ENCODE results near the gene PAX5. TPM values are rescaled to one million over a fixed set of nuclear protein-coding genes. Genes with fewer than 3 reads are reported as not detected.

Gene PAX5
- polyA plus RNA-seq, 1 experiment: not detected

GRCh38 chr9:37028420-37029031, 5.5 kb downstream of the PAX5 start:
- no peak for DNase-seq (ENCODE audit: low read depth)
- H3K27me3 ChIP-seq (ENCODE audit: control insufficient read depth, insufficient read depth, low read length): peaks cover 85% of the 10 kb centered on the region
- ChIA-PET CTCF (no interaction called here), POLR2A (no interaction called here)
- no peak overlapping the region for H3K4me3 ChIP-seq (ENCODE audit: low read depth, low read length)
- no peak for TF ChIP-seq CTCF (IDR thresholded peaks at IDR 0.05; ENCODE audit: insufficient read depth, low read depth, low read length)
- H3K36me3 ChIP-seq (ENCODE audit: control insufficient read depth, insufficient read depth, low read length): no peaks in the 10 kb centered on the region

GRCh38 chr9:37027582-37028419, 6.3 kb downstream of the PAX5 start:
- Histone ChIP-seq H3K36me3 (ENCODE audit: control insufficient read depth, insufficient read depth, low read length) (no peaks in the 10 kb centered on the region), H3K27me3 (ENCODE audit: control insufficient read depth, insufficient read depth, low read length) (peaks cover 86% of the 10 kb centered on the region), H3K4me3 (ENCODE audit: low read depth, low read length) (peak overlapping the region; percentile 7; the same call in 1 of the 2 replicates)
- ChIA-PET POLR2A (interaction anchor here (0.6 kb wide), 2 partner anchors 46 to 265 kb away, joined by 3 to 5 read pairs; no protein-coding TSS in a partner anchor), CTCF (no interaction called here)
- DNase-seq (ENCODE audit: low read depth): no peak
- no peak for TF ChIP-seq CTCF (IDR thresholded peaks at IDR 0.05; ENCODE audit: insufficient read depth, low read depth, low read length)

DNA sequence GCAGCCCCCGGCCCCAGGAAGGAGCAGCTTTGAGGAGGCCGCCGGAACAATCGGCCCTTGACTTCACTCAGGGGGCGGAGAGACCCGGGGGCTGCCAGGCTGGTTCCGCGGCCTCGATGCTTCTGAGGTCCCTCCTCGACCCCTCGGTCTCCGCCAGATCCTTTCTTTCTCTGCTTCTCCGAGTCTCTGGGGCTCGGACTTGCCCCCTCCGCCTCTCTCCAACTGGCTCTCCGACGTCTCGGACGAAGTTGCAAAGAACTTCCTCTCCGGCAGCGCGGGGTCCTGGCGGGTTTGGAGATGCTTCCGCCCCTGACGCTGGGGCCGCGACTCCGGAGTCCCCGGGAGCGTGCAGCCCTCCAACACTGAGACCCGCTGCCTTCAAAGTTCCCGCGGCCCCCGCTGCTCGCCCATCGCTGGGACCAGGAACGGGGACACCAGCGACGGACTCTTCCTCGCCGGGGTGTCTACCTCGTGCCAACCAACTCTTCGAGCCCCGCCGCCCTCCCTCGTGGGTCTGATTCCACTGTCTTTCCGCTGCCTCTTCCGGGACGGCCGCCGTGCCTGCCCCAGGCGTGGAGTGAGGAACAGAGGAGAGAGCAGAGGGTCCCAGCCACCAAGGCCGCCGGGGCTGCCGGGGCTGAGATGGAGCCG, 7.0 kb downstream of the PAX5 start:
- DNase-seq (ENCODE audit: low read depth): no peak
- POLR2A ChIA-PET: interaction anchor here (0.6 kb wide), 2 partner anchors 46 to 266 kb away, joined by 3 to 5 read pairs; no protein-coding TSS in a partner anchor
- Histone ChIP-seq H3K36me3 (ENCODE audit: control insufficient read depth, insufficient read depth, low read length) (no peaks in the 10 kb centered on the region), H3K27me3 (ENCODE audit: control insufficient read depth, insufficient read depth, low read length) (peaks cover 81% of the 10 kb centered on the region), H3K4me3 (ENCODE audit: low read depth, low read length) (no peak overlapping the region)
- CTCF ChIA-PET: no interaction called here
- TF ChIP-seq CTCF (IDR thresholded peaks at IDR 0.05; ENCODE audit: insufficient read depth, low read depth, low read length): no peak

- DNase-seq (ENCODE audit: low read depth): no peak
- no peaks in the 10 kb centered on the region for H3K36me3 ChIP-seq (ENCODE audit: control insufficient read depth, insufficient read depth, low read length)
- TF ChIP-seq CTCF (IDR thresholded peaks at IDR 0.05; ENCODE audit: insufficient read depth, low read depth, low read length): no peak
- ChIA-PET CTCF (interaction anchor here (1.1 kb wide), 1 partner anchor 31 kb away, joined by 4 read pairs; no protein-coding TSS in a partner anchor), POLR2A (no interaction called here)
- H3K4me3 ChIP-seq (ENCODE audit: low read depth, low read length): no peak overlapping the region
- H3K27me3 ChIP-seq (ENCODE audit: control insufficient read depth, insufficient read depth, low read length): peaks cover 79% of the 10 kb centered on the region
Observed at GRCh38 chr9:37026113-37026930, 7.7 kb downstream of the PAX5 start.

All from BJ (cell line).